Activated CD8-positive, alpha-beta T cell treated with anti-CD3 and anti-CD28 coated beads for 36 hours (primary cell): ENCODE data around the gene CNIH3. TPM values are rescaled to one million over a fixed set of nuclear protein-coding genes. Genes with fewer than 3 reads are reported as not detected.
"Not testable (repeated sequence)": the region's sequence is repeated elsewhere in the genome, so short reads cannot be mapped to it uniquely, and the experiment has no call there.

Source experiments
- ATAC-seq: fragments of 200-7000 bp; cut with Tn5 transposase; one replicate; pipeline ENCODE4 v1.10.0; 2021; ENCODE audit warnings: mild to moderate bottlenecking, moderate library complexity
- CTCF ChIA-PET: fragments of 350-600 bp; sonication (Branson Sonifier 250); formaldehyde crosslinking; loops from one replicate; lab custom pipeline; 2021; ENCODE audit warnings: antibody characterized with exemption; lab: Charles Lee
- POLR2A ChIA-PET: fragments of 350-600 bp; sonication (Branson Sonifier 250); formaldehyde crosslinking; loops from one replicate; lab custom pipeline; 2021; ENCODE audit warnings: antibody characterized with exemption; lab: Charles Lee
- DNase-seq: peaks from one replicate; pipeline ENCODE4 v3.0.0-alpha.2; 2020
- H3K27ac Mint-ChIP-seq: one replicate; pipeline ENCODE4 v1.8.0; 2021; ENCODE audit warnings: mild to moderate bottlenecking, mixed read lengths
- H3K27me3 Mint-ChIP-seq: one replicate; pipeline ENCODE4 v1.8.0; 2021; ENCODE audit warnings: mixed read lengths
- H3K36me3 Mint-ChIP-seq: one replicate; pipeline ENCODE4 v1.8.0; 2021; ENCODE audit warnings: low read depth, mixed read lengths
- H3K4me1 Mint-ChIP-seq: one replicate; pipeline ENCODE4 v1.8.0; 2021; ENCODE audit warnings: low read depth, mixed read lengths
- H3K4me3 Mint-ChIP-seq: one replicate; pipeline ENCODE4 v1.8.0; 2021; ENCODE audit warnings: mild to moderate bottlenecking, moderate library complexity, mixed read lengths
- H3K9me3 Mint-ChIP-seq: one replicate; pipeline ENCODE4 v1.8.0; 2021; ENCODE audit warnings: mixed read lengths
- intact Hi-C: fragments of 100-400 bp; cut with micrococcal nuclease; formaldehyde crosslinking; loops from one replicate; pipeline ENCODE4 v1.10.0; 2022
- total RNA-seq, 2 experiments: library from RNA; stranded (reverse); gene quantifications; one replicate each; pipeline ENCODE4 v1.2.3, GENCODE V29; 2021
- TF ChIP-seq, protein P1 (sequence below): fragments of 200-600 bp; IDR thresholded peaks from one replicate; pipeline ENCODE4 v1.8.0; 2022; ENCODE audit warnings: antibody characterized with exemption, mild to moderate bottlenecking

CNIH3 gene
- 1 to 10 TPM; 1.6 to 2.1 TPM for total RNA-seq

DNA sequence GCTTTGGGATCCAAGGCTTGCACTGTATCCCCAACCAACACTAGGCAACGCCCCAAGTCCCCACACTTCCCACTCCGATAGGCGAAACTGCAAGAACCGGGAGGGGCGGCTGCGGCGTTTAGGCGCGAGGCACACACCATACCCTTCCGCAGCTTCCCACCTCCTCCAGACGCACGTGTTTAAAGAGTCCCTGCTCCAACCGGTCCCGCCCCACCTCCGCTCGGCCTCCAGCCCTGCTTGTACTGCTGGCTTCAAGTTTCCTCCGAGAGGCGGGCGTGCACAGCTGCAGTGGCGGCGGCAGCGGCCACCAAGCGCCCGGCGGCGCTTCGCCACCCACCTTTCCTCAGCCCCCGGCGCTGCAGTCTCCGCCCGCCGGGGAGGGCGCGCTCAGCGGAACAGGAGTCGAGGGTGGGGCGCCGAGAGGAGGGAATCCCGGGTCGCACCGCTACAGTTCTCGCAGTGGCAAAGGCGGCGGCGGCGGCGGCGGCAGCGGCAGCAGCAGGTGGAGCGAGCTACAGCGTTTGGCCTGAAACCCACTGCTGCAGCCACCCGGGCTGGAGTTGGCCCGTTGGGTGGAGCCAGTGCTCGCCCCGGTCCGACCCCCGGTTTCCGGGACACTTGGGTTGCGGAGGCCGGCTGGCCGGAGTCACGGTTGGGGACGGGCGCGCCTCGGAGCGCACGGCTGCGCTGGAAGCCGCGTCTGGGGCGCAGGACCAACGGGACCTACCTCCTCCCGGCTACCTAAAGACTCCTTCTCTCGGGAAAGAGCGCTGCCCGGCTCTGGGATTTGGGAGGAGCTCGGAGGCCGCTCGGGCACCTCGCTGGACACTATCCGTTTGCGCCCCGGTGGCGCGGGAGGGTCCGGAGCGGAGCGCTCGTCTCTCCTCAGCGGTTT, at the start of gene CNIH3:
Gene CNIH3, plus strand, starts transcription at position 457 of the 895 bp plus-strand sequence. CDS start 858 bp downstream, outside the sequence.
- Mint-ChIP-seq H3K4me3 (peak within 1 kb of the TSS; percentile 53), H3K27me3 (peaks cover 50% of the 10 kb centered on the region), H3K9me3 (no peaks in the 10 kb centered on the region), H3K36me3 (no peaks in the 10 kb centered on the region), H3K27ac (no peak within 1 kb of the TSS), H3K4me1 (peaks cover 30% of the 10 kb centered on the region)
- DNase-seq (peak; percentile 64), ATAC-seq (peak; percentile 83)
- ChIA-PET CTCF (interaction anchor here (1.4 to 2.5 kb wide), 2 partner anchors 103 to 307 kb away, joined by 3 to 11 read pairs; no protein-coding TSS in a partner anchor), POLR2A (interaction anchor here (1.4 kb wide), 1 partner anchor 27 kb away, joined by 3 read pairs; no protein-coding TSS in a partner anchor)
- TF ChIP-seq, protein P1, sequence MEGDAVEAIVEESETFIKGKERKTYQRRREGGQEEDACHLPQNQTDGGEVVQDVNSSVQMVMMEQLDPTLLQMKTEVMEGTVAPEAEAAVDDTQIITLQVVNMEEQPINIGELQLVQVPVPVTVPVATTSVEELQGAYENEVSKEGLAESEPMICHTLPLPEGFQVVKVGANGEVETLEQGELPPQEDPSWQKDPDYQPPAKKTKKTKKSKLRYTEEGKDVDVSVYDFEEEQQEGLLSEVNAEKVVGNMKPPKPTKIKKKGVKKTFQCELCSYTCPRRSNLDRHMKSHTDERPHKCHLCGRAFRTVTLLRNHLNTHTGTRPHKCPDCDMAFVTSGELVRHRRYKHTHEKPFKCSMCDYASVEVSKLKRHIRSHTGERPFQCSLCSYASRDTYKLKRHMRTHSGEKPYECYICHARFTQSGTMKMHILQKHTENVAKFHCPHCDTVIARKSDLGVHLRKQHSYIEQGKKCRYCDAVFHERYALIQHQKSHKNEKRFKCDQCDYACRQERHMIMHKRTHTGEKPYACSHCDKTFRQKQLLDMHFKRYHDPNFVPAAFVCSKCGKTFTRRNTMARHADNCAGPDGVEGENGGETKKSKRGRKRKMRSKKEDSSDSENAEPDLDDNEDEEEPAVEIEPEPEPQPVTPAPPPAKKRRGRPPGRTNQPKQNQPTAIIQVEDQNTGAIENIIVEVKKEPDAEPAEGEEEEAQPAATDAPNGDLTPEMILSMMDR, result no peak
- intact Hi-C loops, result no loop called here

DNA sequence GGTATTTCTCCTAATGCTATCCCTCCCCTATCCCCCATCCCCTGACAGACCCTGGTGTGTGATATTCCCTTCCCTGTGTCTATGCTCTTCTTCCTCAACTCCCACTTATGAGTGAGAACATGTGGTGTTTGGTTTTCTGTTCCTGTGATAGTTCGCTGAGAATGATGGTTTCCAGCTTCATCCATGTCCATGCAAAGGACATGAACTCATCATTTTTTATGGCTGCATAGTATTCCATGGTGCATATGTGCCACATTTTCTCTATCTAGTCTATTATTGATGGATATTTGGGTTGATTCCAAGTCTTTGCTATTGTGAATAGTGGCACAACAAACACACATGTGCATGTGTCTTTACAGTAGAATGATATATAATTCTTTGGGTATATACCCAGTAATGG, 49.6 kb upstream of the CNIH3 start:
- intact Hi-C loops, ATAC-seq, H3K4me3 Mint-ChIP-seq, H3K4me1 Mint-ChIP-seq, CTCF ChIA-PET, H3K36me3 Mint-ChIP-seq, H3K9me3 Mint-ChIP-seq, DNase-seq, H3K27ac Mint-ChIP-seq, POLR2A ChIA-PET, H3K27me3 Mint-ChIP-seq: not testable (repeated sequence)

DNA sequence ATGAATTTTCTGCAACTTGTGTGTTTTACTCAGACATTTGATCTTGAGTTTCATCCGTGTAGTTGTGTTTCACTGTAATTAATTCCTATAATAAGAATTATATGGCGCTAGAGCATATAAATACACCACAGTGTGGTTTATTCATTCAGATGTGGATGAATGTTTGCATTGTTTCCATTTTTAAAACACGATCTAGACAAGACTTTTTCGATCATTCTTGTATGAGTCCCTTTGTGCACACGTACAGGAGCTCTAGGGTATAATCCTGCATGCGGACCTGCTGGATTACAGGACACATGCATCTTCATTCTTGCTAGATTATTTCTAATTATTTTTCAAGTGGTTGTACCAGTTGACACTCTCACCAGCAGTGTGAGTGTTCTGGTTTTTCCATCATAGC, 46.8 kb upstream of the CNIH3 start:
- ChIA-PET POLR2A (no interaction called here), CTCF (no interaction called here)
- H3K4me1 Mint-ChIP-seq, result no peaks in the 10 kb centered on the region
- ATAC-seq, result no peak
- intact Hi-C loops, result no loop called here
- TF ChIP-seq, protein P1, result no peak
- H3K27me3 Mint-ChIP-seq, result no peaks in the 10 kb centered on the region
- DNase-seq, result no peak
- no peaks in the 10 kb centered on the region for H3K9me3 Mint-ChIP-seq
- no peak overlapping the region for H3K27ac Mint-ChIP-seq
- H3K4me3 Mint-ChIP-seq, result no peak overlapping the region
- H3K36me3 Mint-ChIP-seq, result no peaks in the 10 kb centered on the region

DNA sequence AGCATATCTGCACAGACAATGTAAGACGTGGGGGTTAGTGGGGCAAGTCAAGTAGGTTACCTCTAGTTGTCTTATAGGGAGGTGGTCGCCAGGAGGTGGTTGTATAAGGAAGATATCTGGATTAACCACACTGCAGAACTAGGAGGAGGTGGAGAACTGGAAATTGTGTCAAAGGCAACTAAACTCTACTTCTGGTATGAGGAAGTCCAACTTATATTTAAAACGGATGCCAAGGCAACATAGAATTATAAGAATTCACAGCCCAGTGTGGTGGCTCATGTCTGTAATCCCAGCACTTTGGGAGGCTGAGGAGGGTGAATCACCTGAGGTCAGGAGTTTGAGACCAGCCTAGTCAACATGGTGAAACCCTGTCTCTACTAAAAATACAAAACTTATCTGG, 44.1 kb upstream of the CNIH3 start:
- CTCF ChIA-PET, H3K9me3 Mint-ChIP-seq, H3K27ac Mint-ChIP-seq, H3K4me3 Mint-ChIP-seq, DNase-seq, ATAC-seq, POLR2A ChIA-PET, H3K36me3 Mint-ChIP-seq, intact Hi-C loops, H3K27me3 Mint-ChIP-seq, H3K4me1 Mint-ChIP-seq: not testable (repeated sequence)

DNA sequence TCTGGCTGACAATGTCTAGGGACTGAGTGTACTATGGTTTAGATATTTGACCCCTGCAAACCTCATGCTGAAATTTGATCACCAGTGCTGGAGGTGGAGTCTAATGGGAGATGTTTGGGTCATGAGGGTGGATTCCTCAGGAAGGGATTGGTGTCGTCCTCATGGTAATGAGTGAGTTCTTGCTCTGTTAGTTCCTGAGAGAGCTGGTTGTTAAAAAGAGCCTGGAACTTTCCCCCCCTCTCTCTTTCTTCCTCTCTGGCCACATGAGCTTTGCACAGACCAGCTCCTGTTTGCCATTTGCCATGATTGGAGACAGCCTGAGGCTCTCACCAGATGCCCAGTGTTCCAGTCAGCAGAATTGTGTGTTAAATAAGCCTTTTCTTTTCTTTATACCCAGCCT, 36.6 kb upstream of the CNIH3 start:
- H3K36me3 Mint-ChIP-seq, result peaks cover 3% of the 10 kb centered on the region
- intact Hi-C loops, result no loop called here
- H3K4me3 Mint-ChIP-seq, result no peak overlapping the region
- ATAC-seq (no peak), DNase-seq (no peak)
- no peaks in the 10 kb centered on the region for H3K4me1 Mint-ChIP-seq
- TF ChIP-seq, protein P1, result no peak
- H3K27me3 Mint-ChIP-seq, result no peaks in the 10 kb centered on the region
- H3K27ac Mint-ChIP-seq, result no peak overlapping the region
- peaks cover 13% of the 10 kb centered on the region for H3K9me3 Mint-ChIP-seq
- ChIA-PET CTCF (no interaction called here), POLR2A (no interaction called here)

DNA sequence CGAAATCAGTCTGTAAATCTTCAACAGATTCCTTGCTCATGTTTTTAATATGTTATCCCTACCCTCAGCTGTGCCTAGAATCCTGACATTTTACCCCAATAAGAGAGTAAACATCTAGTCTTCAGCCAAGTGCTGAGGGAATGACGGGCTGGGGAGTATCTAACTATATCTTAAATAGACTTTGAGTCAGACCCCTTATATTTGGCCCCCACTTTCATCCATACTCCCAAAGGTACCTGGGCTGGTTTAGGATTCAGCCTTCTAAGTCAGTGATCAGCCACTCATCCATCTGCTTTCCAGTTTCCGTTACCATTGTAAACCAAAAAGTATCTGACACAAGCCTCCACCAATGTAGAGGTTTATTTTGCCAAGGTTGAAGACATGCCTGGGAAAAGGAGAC, 36.1 kb upstream of the CNIH3 start:
- ATAC-seq (no peak), DNase-seq (no peak)
- Mint-ChIP-seq H3K27me3 (no peaks in the 10 kb centered on the region), H3K36me3 (peaks cover 3% of the 10 kb centered on the region), H3K27ac (no peak overlapping the region), H3K4me1 (no peaks in the 10 kb centered on the region), H3K4me3 (no peak overlapping the region), H3K9me3 (peaks cover 13% of the 10 kb centered on the region)
- CTCF ChIA-PET, result no interaction called here
- POLR2A ChIA-PET, result interaction anchor here (0.6 kb wide), 1 partner anchor 9 kb away, joined by 3 read pairs; no protein-coding TSS in a partner anchor
- TF ChIP-seq, protein P1, result no peak
- intact Hi-C loops, result no loop called here
